ENCODE results near the gene CECR2.

GRCh38 chr22:17492247-17492646 lies 123.0 kb downstream of the CECR2 start:
- no peak for TF ChIP-seq EZH2 (IDR thresholded peaks at IDR 0.05; ENCODE audit: borderline replicate concordance, low read length)
- no peak for TF ChIP-seq CTCF (conservative IDR thresholded peaks at IDR 0.05 in 1 of 2, IDR thresholded peaks at IDR 0.05 in 1 of 2; ENCODE audit: extremely low read depth in 1 of 2, insufficient read depth in 1 of 2, low read depth in 1 of 2, low read length in 2 of 2)
